NCI-H345 treated with DMSO at 0.1 percent for 48 hours (cell line): ENCODE measurements around the gene SLC6A8.
"Not testable (repeated sequence)": the region's sequence is repeated elsewhere in the genome, so short reads cannot be mapped to it uniquely, and the experiment has no call there.

Source experiments
- DNase-seq: peaks from one replicate; lab custom pipeline; 2025; ENCODE audit not compliant: unreplicated experiment; lab: John Stamatoyannopoulos, UW

Gene SLC6A8

GRCh38 chrX:153745067-153745433 lies 57.3 kb downstream of the SLC6A8 start:
- not testable (repeated sequence) for DNase-seq
